HepG2 (cell line): ENCODE measurements around the gene SLC2A10. TPM values are rescaled to one million over a fixed set of nuclear protein-coding genes. Genes with fewer than 3 reads are reported as not detected.

Source experiments
- ATM ChIP-seq: fragments of 450-650 bp; IDR thresholded peaks from 2 replicates; pipeline ENCODE4 v1.7.1; 2017; ENCODE audit warnings: mild to moderate bottlenecking, borderline replicate concordance
- CERS6 ChIP-seq: sonication (generic); formaldehyde crosslinking; IDR thresholded peaks from 2 replicates; pipeline ENCODE4 v1.5.0; 2020; ENCODE audit warnings: missing genetic modification reagents
- CREB1 ChIP-seq, 2 experiments: fragments of 450-650 bp in 1 of 2; IDR thresholded peaks; 2 replicates each; pipeline ENCODE4 v1.6.1; 2016 to 2017; ENCODE audit warnings: control low read depth in 1 of 2, mild to moderate bottlenecking in 1 of 2, missing compliant biosample characterization in 1 of 2, missing genetic modification characterization in 1 of 2
- ELF3 ChIP-seq: IDR thresholded peaks from 2 replicates; pipeline ENCODE4 v1.6.1; 2016; ENCODE audit warnings: missing genetic modification reagents, missing compliant biosample characterization
- FOXA3 ChIP-seq: IDR thresholded peaks from 2 replicates; pipeline ENCODE4 v1.6.1; 2016; ENCODE audit warnings: missing genetic modification reagents, missing compliant biosample characterization
- FOXO1 ChIP-seq: sonication (generic); formaldehyde crosslinking; IDR thresholded peaks from 2 replicates; pipeline ENCODE4 v1.4.0; 2020; ENCODE audit warnings: missing genetic modification reagents
- JUN ChIP-seq: sonication (generic); formaldehyde crosslinking; IDR thresholded peaks from 2 replicates; pipeline ENCODE4 v1.4.0; 2020; ENCODE audit warnings: mild to moderate bottlenecking, missing genetic modification reagents
- KLF11 ChIP-seq: IDR thresholded peaks from 2 replicates; pipeline ENCODE4 v1.6.1; 2016; ENCODE audit warnings: missing compliant biosample characterization
- MAFG ChIP-seq: sonication (generic); formaldehyde crosslinking; IDR thresholded peaks from 2 replicates; pipeline ENCODE4 v1.5.1; 2020; ENCODE audit warnings: mild to moderate bottlenecking, missing genetic modification reagents
- NR2F1 ChIP-seq, 2 experiments: fragments of 450-650 bp in 1 of 2; formaldehyde crosslinking in 1 of 2; IDR thresholded peaks; 2 replicates each; pipeline versions ENCODE4 v1.5.0 to v1.6.1; 2016 to 2020; ENCODE audit warnings: mild to moderate bottlenecking in 1 of 2, missing compliant biosample characterization in 1 of 2, missing genetic modification reagents in 1 of 2, moderate library complexity in 1 of 2
- PBX2 ChIP-seq: IDR thresholded peaks from 2 replicates; pipeline ENCODE4 v1.6.1; 2016; ENCODE audit warnings: control low read depth
- RFXAP ChIP-seq: sonication (generic); formaldehyde crosslinking; IDR thresholded peaks from 2 replicates; pipeline ENCODE4 v1.4.0; 2020; ENCODE audit warnings: missing genetic modification reagents, borderline replicate concordance
- RORA ChIP-seq: sonication (generic); formaldehyde crosslinking; IDR thresholded peaks from 2 replicates; pipeline ENCODE4 v1.5.0; 2020; ENCODE audit warnings: mild to moderate bottlenecking, missing genetic modification reagents, moderate library complexity
- SAFB2 ChIP-seq: sonication (generic); formaldehyde crosslinking; IDR thresholded peaks from 2 replicates; pipeline ENCODE4 v1.5.1; 2020; ENCODE audit warnings: missing genetic modification reagents, low read depth, mild to moderate bottlenecking, borderline replicate concordance
- TBX3 ChIP-seq: fragments of 450-650 bp; IDR thresholded peaks from 2 replicates; pipeline ENCODE4 v1.6.1; 2017; ENCODE audit warnings: antibody characterized with exemption, mild to moderate bottlenecking, inconsistent platforms, borderline replicate concordance
- TEAD2 ChIP-seq: sonication (generic); formaldehyde crosslinking; IDR thresholded peaks from 2 replicates; pipeline ENCODE4 v1.9.0; 2021; ENCODE audit warnings: missing genetic modification reagents
- TGIF2 ChIP-seq: IDR thresholded peaks from 2 replicates; pipeline ENCODE4 v1.6.1; 2016; ENCODE audit warnings: control low read depth, missing compliant biosample characterization
- ZFYVE20 ChIP-seq: sonication (generic); formaldehyde crosslinking; IDR thresholded peaks from 2 replicates; pipeline ENCODE4 v1.8.0; 2023; ENCODE audit warnings: low read depth, mild to moderate bottlenecking, moderate library complexity, missing genetic modification reagents, borderline replicate concordance
- ZNF292 ChIP-seq: sonication (generic); formaldehyde crosslinking; IDR thresholded peaks from 2 replicates; pipeline ENCODE4 v1.8.1; 2022; ENCODE audit warnings: mild to moderate bottlenecking, low read depth, missing genetic modification reagents, borderline replicate concordance
- ZNF350 ChIP-seq: sonication (generic); formaldehyde crosslinking; IDR thresholded peaks from 2 replicates; pipeline ENCODE4 v1.4.0; 2020; ENCODE audit warnings: mild to moderate bottlenecking, low read depth, missing genetic modification reagents, borderline replicate concordance
- ZNF431 ChIP-seq: sonication (generic); formaldehyde crosslinking; IDR thresholded peaks from 2 replicates; pipeline ENCODE4 v1.9.0; 2022; ENCODE audit warnings: missing genetic modification reagents, low read depth, mild to moderate bottlenecking, borderline replicate concordance
- ZNF496 ChIP-seq: sonication (generic); formaldehyde crosslinking; IDR thresholded peaks from 2 replicates; pipeline ENCODE4 v1.8.1; 2023; ENCODE audit warnings: mild to moderate bottlenecking, moderate library complexity, missing genetic modification reagents; ENCODE audit not compliant: insufficient replicate concordance
- ZNF672 ChIP-seq: sonication (generic); formaldehyde crosslinking; IDR thresholded peaks from 2 replicates; pipeline ENCODE4 v1.8.1; 2022; ENCODE audit warnings: missing genetic modification reagents
- ZNF703 ChIP-seq: sonication (generic); formaldehyde crosslinking; IDR thresholded peaks from 2 replicates; pipeline ENCODE4 v1.5.1; 2020; ENCODE audit warnings: missing genetic modification reagents, mild to moderate bottlenecking, moderate library complexity, borderline replicate concordance
- ZSCAN29 ChIP-seq: sonication (generic); formaldehyde crosslinking; conservative IDR thresholded peaks from 2 replicates; pipeline ENCODE4 v1.4.0; 2020; ENCODE audit warnings: mild to moderate bottlenecking, missing genetic modification reagents
- polyA plus RNA-seq, 8 experiments: library from polyadenylated mRNA; depleted of rRNA in 3 of 8; stranded (reverse) in 7 of 8; unstranded in 1 of 8; fragments of >200 nt; fragmentation: Illumina TruSeq in 4 of 8; extraction: Trizol in 4 of 8; gene quantifications; 2 replicates each; pipeline versions ENCODE4 v1.2.1 to v1.2.3, GENCODE V29; 2011 to 2016; ENCODE audit warnings: low read depth in 4 of 8, missing spikeins in 1 of 8, mixed read lengths in 1 of 8; ENCODE audit not compliant: insufficient read depth in 1 of 8
- total RNA-seq, 5 experiments: library from RNA; depleted of rRNA; stranded (reverse); fragments of >200 nt; fragmentation: Illumina TruSeq; extraction: Trizol; gene quantifications; 2 replicates each; pipeline ENCODE4 v1.2.3, GENCODE V29; 2016; ENCODE audit warnings: low read depth in 1 of 5
- TF ChIP-seq, protein P1 (sequence below): sonication (generic); formaldehyde crosslinking; IDR thresholded peaks from 2 replicates; pipeline ENCODE4 v1.9.0; 2021; ENCODE audit warnings: missing genetic modification reagents, mild to moderate bottlenecking, borderline replicate concordance

SLC2A10 gene
- total and polyA plus RNA-seq, 2 of the 13 experiments (the other 11 are each of a cell fraction or from before 2014, with no cell fraction given) = 16.0 to 18.4 TPM

- TF ChIP-seq, protein P1, sequence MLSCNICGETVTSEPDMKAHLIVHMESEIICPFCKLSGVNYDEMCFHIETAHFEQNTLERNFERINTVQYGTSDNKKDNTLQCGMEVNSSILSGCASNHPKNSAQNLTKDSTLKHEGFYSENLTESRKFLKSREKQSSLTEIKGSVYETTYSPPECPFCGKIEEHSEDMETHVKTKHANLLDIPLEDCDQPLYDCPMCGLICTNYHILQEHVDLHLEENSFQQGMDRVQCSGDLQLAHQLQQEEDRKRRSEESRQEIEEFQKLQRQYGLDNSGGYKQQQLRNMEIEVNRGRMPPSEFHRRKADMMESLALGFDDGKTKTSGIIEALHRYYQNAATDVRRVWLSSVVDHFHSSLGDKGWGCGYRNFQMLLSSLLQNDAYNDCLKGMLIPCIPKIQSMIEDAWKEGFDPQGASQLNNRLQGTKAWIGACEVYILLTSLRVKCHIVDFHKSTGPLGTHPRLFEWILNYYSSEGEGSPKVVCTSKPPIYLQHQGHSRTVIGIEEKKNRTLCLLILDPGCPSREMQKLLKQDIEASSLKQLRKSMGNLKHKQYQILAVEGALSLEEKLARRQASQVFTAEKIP = no peak
- TF ChIP-seq FOXA3 (CRISPR knock-in tag) = peak; percentile 88
- peak; percentile 32 to 51; a peak in 3 of 4 replicates for TF ChIP-seq NR2F1 (CRISPR knock-in tag; IDR thresholded peaks at IDR 0.05)
- no peak for TF ChIP-seq ZNF496
- TF ChIP-seq ZNF350 = peak; percentile 91
- no peak for TF ChIP-seq ZNF703
- peak; percentile 67; the same call in 1 of the 2 replicates for TF ChIP-seq SAFB2 (CRISPR knock-in tag)
- no peak for TF ChIP-seq PBX2
- TF ChIP-seq ZNF431 (CRISPR knock-in tag) = no peak
- no peak for TF ChIP-seq ZNF672
- no peak for TF ChIP-seq ATM
- TF ChIP-seq TEAD2 (CRISPR knock-in tag) = no peak
- TF ChIP-seq MAFG (CRISPR knock-in tag) = no peak
- TF ChIP-seq TGIF2 = peak; percentile 23; the same call in 1 of the 2 replicates
- TF ChIP-seq CERS6 (CRISPR knock-in tag) = no peak
- TF ChIP-seq RFXAP (CRISPR knock-in tag) = no peak; the same call in 1 of the 2 replicates
- TF ChIP-seq ZSCAN29 = no peak; the same call in 1 of the 2 replicates
- TF ChIP-seq RORA = no peak
- no peak for TF ChIP-seq ZFYVE20
- peak; percentile 91 for TF ChIP-seq ELF3 (CRISPR knock-in tag)
- TF ChIP-seq FOXO1 (CRISPR knock-in tag) = peak; percentile 94
- peak; percentile 58; the same call in 1 of the 2 replicates for TF ChIP-seq TBX3
- no peak; the same call in 1 of the 2 replicates for TF ChIP-seq JUN
- 0 out of 2 replicates have a peak, but pooled peaks have one; percentile 42 for TF ChIP-seq KLF11 (CRISPR knock-in tag)
- no peak for TF ChIP-seq CREB1 (IDR thresholded peaks at IDR 0.05)
- TF ChIP-seq CREB1 (CRISPR knock-in tag; IDR thresholded peaks at IDR 0.05) = peak; percentile 74; the same call in 1 of the 2 replicates
- TF ChIP-seq ZNF292 = peak; percentile 85
These were observed 35.0 kb upstream of the SLC2A10 start (continued) for GRCh38 chr20:46674253-46675083.
